Fibroblast of skin of left quadriceps (primary cell): ENCODE results near the gene FOXO4.

Experiments
- DNase-seq, 2 experiments: peaks; one replicate each; pipeline ENCODE4 v3.0.0-alpha.2; 2013; ENCODE audit warnings: low read depth in 2 of 2

The FOXO4 gene

GRCh38 chrX:71099736-71100135 lies 4.1 kb downstream of the FOXO4 start:
- DNase-seq, result no peak

DNA sequence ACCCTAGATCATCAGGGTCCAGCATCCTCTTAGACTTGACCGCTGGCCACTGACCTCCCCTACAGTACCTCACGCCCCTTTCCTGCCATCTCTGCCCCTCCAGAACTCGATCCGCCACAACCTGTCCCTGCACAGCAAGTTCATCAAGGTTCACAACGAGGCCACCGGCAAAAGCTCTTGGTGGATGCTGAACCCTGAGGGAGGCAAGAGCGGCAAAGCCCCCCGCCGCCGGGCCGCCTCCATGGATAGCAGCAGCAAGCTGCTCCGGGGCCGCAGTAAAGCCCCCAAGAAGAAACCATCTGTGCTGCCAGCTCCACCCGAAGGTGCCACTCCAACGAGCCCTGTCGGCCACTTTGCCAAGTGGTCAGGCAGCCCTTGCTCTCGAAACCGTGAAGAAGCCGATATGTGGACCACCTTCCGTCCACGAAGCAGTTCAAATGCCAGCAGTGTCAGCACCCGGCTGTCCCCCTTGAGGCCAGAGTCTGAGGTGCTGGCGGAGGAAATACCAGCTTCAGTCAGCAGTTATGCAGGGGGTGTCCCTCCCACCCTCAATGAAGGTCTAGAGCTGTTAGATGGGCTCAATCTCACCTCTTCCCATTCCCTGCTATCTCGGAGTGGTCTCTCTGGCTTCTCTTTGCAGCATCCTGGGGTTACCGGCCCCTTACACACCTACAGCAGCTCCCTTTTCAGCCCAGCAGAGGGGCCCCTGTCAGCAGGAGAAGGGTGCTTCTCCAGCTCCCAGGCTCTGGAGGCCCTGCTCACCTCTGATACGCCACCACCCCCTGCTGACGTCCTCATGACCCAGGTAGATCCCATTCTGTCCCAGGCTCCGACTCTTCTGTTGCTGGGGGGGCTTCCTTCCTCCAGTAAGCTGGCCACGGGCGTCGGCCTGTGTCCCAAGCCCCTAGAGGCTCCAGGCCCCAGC lies 5.2 kb downstream of the FOXO4 start:
- no peak for DNase-seq

GRCh38 chrX:71102292-71102691 lies 6.6 kb downstream of the FOXO4 start:
- no peak for DNase-seq

- no peak for DNase-seq
Observed at GRCh38 chrX:71103110-71103983, 7.7 kb downstream of the FOXO4 start.

DNA sequence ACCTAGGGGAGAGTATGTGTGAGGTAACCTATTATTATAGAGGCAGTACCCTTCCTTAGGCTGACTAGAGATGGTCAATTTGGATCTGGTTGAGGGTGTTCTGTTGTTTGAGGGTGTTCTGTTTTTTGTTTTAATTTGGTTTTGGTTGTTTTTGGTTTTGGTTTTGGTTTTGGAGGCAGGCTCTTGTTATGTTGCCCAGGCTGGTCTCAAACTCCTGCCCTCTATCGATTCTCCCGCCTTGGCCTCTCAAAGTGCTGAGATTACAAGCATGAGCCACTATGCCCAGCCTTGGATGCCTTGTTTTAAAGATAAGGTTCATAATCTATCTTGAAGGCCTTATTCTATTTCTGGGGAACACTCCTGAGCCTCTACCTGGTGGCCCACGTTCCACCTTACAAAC lies 10.0 kb downstream of the FOXO4 start:
- no peak for DNase-seq

- no peak for DNase-seq
Observed at GRCh38 chrX:71106427-71106826, 10.8 kb downstream of the FOXO4 start, which contains the start of gene CXorf65. TSS of gene CXorf65 (minus strand) at chrX:71106740. CDS start at chrX:71106556, 184 bp downstream.

DNA sequence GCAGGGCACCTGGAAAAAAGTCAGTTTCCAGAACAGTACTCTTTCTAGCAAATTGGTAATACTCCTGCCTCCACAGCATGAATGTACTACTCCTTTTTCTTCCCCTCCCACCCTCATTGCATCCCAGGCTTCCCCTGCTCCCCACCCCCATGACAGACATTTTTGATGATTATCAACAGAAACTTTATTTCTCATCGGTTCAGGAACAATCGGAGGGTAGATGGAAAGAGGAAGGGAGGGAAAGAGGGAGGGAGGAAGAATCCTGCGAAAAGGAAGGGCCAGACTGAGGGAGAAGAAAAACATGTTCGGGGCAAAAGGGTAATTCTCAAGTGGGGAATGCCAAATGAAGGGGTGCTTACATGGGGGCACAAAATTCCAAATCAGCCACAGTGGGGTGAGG lies 11.6 kb downstream of the FOXO4 start:
- DNase-seq, result no peak

- no peak for DNase-seq
Observed at GRCh38 chrX:71107762-71108360, 12.2 kb downstream of the FOXO4 start.

GRCh38 chrX:71109051-71109450 lies 13.4 kb downstream of the FOXO4 start:
- DNase-seq, result no peak

GRCh38 chrX:71111141-71111843 lies 15.6 kb downstream of the FOXO4 start, which contains the start of gene IL2RG:
TSS of gene IL2RG (minus strand) at chrX:71111577. CDS start at chrX:71111539, 38 bp downstream.
- DNase-seq, result no peak

GRCh38 chrX:71111921-71112431 lies 16.3 kb downstream of the FOXO4 start:
- DNase-seq, result no peak

- DNase-seq, result no peak
Observed at GRCh38 chrX:71117358-71117757, 21.7 kb downstream of the FOXO4 start.

DNA sequence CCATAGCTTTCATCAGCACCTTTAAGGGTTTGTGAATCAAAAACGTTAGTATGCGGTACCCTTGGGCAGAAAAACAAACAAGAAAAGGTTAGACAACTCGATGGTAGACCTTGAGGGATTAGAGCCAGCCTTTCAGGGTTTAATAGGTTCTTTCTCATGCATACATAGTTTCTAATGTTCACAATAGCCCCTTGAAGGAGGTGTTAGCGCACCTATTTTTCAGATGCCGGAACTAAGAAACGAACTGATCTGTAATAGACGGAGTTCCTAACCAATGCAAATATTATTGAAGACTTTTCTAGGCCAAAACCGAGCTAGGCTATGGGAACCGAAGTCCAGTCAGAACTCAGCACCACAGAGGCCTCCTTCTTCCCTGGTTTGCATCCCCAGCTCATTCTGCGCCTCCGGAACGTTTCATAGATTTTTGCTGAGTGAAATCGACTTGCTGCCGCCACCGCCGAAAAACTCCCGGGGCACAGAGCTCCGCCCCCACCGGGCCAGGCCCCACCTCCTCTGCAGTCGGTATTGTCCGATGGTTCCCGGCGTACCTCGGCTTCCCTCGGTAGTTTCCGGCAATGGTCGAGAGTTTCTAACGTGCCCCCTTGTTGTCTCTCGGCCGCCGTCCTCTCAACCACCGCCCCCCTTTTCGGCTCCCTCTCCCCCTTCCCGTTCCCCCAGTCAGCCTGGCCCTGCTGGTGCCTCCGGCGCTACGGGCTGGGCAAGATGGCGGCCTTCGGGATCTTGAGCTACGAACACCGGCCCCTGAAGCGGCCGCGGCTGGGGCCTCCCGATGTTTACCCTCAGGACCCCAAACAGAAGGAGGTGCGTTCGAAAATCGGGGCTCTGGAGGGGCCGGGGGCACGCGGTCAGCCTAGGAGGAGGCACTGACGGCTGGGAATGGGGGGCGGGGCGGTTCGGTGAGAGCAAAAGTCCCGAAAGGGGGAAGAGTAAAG lies 22.7 kb downstream of the FOXO4 start, which contains the start of gene MED12:
TSS of gene MED12 (plus strand) at position 565 of the 953 bp plus-strand sequence. CDS start at position 724, 159 bp downstream.
- DNase-seq, result peak; percentile 61 to 70

DNA sequence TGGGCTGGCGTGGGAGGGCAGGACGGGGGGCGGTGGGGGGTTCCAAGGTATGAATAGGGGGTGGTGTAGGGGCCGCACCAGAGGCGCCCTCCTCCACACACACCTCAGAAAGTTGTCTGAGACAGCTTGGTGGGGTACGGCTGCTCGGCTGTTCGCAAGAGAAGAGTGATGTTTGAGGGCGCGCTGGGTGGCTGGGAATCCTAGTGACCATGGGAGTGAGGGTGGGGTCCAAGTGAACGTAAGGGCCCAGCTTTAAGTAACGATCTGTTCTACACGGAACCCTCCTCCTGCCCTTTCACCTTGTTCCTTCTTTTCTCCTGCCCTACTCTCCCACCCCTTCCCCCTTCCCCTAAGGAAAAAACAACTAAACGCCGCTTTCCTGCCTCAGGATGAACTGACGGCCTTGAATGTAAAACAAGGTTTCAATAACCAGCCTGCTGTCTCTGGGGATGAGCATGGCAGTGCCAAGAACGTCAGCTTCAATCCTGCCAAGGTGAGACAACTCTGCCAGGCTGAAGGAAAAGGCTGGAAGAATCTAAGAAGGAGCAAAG lies 23.4 kb downstream of the FOXO4 start:
- no peak for DNase-seq

GRCh38 chrX:71128166-71128833 lies 32.6 kb downstream of the FOXO4 start:
- no peak for DNase-seq

DNA sequence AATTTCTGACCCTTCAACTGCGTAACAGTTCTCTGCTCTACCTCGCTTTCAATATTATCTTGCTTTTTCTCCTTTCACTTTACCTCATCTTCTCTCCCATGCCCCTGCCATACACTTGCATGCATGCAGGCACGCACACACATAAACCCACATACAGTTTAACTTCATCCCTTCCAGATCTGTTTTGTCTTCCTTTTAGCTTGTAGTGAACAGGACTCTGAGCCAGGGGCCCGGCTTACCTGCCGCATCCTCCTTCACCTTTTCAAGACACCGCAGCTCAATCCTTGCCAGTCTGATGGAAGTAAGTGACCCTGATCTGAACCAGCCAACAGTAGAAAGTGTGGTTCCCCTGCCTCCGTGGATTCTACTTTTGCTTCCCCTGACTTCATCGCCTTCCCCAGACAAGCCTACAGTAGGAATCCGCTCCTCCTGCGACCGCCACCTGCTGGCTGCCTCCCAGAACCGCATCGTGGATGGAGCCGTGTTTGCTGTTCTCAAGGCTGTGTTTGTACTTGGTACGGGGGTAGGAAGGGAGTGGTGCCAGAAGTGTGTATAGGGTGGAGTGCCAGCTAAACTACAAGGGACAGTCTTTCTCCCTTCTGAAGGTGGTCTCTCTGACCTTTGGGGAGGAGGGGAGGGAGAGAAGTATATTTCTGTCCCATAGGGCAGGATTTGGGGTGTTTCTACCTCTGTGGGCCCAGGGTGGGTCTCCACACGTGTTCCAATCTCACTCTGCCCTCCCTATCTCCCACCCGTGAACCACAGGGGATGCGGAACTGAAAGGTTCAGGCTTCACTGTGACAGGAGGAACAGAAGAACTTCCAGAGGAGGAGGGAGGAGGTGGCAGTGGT lies 33.5 kb downstream of the FOXO4 start:
- DNase-seq, result peak in 1 of 2 experiments; percentile 15

GRCh38 chrX:71131510-71131909 lies 35.9 kb downstream of the FOXO4 start:
- no peak for DNase-seq

- DNase-seq, result no peak
Observed at GRCh38 chrX:71140440-71140839, 44.8 kb downstream of the FOXO4 start.
